GM12872 (cell line): Measurements from ENCODE around the gene LOC101059915.
A peak's percentile ranks its signal among the peaks of the same experiment; 100 is the strongest.

Experiments used
- TF ChIP-seq, protein P1 (sequence below): IDR thresholded peaks from 3 replicates; pipeline ENCODE4 v1.5.1; 2011; ENCODE audit warnings: low read depth, mild to moderate bottlenecking, low read length, moderate library complexity; ENCODE audit not compliant: insufficient read depth

LOC101059915 gene

DNA sequence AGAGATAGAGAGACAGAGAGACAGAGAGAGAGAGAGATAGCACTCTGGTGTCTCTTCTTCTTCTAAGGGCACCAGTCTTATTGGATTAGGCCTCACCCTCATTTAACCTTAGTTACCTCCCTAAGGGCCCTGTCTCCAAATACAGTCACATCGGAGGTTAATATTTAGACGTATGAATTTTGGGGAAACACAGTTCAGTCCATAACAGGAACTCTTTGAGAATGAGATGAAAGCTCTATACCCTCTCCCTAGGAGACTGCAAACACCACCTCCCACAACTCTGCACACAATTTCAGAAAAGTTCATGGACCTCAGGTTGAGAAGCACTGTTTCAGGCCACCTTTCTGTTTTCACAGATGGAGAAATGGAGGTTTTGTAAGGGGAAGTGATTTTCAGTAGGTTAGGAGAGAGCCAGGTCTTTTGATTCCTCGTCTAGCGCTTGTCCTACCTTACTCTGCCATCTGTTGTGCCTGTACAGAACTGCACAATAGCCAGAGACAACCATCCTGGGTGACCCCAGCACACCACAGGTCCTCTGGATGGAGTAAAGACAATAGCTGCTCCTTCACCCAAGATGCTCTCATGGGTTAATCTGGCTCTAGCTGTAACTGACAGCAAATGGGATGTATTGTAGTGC, 16.9 kb upstream of the LOC101059915 start:
- TF ChIP-seq, protein P1, sequence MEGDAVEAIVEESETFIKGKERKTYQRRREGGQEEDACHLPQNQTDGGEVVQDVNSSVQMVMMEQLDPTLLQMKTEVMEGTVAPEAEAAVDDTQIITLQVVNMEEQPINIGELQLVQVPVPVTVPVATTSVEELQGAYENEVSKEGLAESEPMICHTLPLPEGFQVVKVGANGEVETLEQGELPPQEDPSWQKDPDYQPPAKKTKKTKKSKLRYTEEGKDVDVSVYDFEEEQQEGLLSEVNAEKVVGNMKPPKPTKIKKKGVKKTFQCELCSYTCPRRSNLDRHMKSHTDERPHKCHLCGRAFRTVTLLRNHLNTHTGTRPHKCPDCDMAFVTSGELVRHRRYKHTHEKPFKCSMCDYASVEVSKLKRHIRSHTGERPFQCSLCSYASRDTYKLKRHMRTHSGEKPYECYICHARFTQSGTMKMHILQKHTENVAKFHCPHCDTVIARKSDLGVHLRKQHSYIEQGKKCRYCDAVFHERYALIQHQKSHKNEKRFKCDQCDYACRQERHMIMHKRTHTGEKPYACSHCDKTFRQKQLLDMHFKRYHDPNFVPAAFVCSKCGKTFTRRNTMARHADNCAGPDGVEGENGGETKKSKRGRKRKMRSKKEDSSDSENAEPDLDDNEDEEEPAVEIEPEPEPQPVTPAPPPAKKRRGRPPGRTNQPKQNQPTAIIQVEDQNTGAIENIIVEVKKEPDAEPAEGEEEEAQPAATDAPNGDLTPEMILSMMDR: peak; percentile 64

DNA sequence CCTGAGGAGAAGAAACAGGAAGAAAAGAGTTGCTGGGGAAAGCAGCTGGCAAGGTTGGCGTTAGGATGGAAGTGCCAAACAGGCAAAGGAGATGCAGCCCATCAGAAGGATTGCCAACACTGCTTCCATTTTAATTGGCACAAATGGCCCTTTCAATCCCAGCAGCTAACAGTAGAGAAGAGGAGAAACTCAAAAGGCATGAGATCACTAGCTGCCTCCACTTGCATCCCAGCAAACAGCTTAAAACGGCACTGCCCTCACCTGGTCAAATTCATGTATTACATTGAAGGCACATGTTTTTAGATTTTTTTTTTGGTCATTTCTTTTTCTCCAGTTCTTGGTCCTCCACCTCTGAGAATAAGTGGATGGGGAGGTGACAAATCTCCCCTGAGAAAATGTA, 14.9 kb upstream of the LOC101059915 start:
- TF ChIP-seq, protein P1: peak; percentile 57; the same call in 2 of the 3 replicates

DNA sequence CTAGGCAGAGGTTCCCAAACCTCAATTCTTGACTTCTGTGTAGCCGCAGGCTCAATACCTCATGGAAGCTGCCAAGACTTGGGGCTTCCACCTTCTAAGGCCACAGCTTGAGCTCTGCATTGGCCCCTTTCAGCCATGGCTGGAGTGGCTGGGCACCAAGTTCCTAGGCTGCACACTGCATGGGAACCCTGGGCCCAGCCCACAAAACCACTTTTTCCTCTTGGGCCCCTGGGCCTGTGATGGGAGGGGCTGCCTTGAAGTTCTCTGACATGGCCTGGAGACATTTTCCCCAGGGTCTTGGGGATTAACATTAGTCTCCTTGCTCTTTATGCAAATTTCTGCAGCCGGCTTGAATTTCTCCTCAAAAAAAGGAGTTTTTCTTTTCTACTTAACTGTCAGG, 14.0 kb upstream of the LOC101059915 start:
- TF ChIP-seq, protein P1: no peak

DNA sequence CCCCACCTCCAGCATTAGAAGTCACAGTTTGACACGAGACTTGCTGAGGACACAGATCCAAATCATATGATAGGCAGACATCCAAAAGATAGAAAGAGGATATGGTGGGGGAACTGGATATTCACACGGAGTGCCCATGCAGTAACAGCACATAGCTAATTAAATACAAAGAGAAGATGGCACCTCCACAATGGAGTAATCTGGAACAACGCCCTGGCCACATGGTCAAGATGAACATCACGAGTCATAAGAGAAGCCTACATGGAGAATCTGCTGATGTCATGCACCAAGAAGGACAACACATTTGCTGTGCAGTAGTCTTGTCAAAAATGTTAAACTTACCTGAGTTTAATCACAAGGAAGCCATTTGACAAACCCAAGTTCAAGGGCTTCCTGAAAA, 10.1 kb upstream of the LOC101059915 start:
- TF ChIP-seq, protein P1: no peak

DNA sequence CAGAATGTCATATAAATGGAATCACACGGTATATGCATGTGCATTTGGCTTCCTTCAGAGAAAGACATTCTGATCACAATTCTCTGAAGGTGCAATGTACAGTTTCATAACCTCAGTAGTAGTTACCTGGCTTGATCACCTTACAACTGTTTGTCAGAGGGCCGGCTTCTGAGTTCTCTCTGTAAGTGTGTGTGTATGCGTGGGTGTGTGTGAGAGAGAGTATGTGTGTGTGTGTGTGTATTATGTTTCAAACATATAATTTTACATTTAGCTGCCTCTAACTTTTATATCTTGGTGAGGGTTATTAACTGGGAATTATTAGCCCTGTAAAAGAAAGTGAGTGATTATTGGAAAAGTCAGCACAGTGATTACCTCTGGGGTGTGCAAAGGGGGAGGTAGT, 8.0 kb upstream of the LOC101059915 start:
- TF ChIP-seq, protein P1: no peak

DNA sequence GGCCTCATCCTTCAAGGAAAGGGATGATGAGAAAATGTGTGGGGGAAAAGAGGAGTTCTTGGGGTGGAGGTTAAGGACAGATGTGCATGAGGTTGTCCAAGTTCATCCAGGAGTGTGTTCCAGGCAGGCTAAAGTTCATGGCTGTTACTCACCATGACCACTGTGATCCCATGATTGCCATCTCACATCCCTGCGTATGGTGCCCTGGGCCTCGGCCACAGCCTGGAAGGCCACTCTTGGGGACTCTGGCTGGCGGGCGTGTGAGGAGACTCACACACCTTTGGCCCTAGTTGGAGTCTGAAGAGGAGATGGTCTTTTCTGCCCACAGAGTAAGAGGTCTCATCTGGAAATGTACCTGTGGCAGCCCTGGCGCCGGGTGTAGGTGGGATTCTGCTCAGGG, 7.4 kb upstream of the LOC101059915 start:
- TF ChIP-seq, protein P1: no peak

DNA sequence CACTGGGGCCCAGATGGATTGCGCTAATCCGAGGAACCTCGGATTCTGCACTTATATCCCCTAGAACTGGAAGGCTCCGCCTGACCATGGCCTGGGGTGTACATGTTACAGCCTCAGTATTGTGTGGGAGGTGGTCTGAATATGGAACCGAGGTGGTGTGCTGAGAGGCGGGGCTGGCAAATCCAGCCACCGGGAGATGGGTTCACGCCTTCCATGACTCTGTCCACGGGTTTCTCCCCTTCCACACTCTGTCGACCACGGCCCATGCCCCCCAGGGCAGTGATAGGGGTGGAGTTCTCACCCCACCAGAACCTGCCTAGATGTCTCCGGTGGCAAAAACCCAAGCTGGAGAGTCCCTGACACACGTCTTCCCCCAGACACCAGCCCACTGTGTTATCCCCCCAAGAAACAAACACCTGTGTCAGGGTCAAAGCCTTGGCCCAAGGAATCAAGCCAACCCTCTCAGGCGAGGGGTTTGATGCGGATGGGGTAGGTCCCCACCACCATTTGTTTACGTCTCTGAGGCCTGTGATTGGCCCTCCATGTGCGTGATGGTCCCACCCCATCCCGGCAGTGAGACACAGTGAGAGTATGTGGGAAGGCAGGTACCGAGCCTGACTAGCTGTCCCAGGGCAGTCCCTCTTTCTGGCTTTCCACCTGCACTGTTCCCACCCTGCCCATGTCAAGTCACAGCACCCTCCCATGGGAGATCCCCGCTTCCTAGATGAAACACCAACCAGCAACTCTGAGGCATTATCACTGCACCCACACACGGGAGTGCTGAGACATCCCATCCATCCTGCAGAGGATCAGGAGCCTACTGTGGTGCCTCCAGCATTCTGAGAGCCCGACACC, 6.6 kb upstream of the LOC101059915 start:
- TF ChIP-seq, protein P1: no peak
